Measurements from ENCODE around the gene TRMU.

Gene TRMU

GRCh38 chr22:46371623-46372226 lies 36.2 kb downstream of the TRMU start:
- no peak for DNase-seq

DNA sequence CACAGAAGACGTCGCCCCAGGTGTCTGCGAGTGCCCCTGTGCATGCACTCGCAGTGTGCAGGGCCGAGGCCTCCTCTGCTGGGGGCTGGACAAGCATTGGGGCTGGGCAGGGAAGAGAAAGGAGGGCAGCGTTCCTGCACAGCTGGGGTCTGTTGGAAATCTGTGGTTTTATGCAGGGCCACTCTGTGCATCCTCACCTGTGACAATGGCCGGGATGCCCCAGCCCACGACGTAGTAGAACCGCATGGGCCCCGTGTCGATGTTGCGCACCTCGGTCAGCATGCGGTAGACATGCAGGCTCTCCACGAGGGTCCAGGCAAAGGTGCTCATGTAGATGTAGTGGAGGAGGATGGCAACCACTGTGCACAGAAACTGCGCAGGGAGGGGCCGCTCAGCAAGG lies 37.2 kb downstream of the TRMU start:
- no peak for DNase-seq

- DNase-seq = no peak
Measured at GRCh38 chr22:46373159-46373558, 37.6 kb downstream of the TRMU start.

DNA sequence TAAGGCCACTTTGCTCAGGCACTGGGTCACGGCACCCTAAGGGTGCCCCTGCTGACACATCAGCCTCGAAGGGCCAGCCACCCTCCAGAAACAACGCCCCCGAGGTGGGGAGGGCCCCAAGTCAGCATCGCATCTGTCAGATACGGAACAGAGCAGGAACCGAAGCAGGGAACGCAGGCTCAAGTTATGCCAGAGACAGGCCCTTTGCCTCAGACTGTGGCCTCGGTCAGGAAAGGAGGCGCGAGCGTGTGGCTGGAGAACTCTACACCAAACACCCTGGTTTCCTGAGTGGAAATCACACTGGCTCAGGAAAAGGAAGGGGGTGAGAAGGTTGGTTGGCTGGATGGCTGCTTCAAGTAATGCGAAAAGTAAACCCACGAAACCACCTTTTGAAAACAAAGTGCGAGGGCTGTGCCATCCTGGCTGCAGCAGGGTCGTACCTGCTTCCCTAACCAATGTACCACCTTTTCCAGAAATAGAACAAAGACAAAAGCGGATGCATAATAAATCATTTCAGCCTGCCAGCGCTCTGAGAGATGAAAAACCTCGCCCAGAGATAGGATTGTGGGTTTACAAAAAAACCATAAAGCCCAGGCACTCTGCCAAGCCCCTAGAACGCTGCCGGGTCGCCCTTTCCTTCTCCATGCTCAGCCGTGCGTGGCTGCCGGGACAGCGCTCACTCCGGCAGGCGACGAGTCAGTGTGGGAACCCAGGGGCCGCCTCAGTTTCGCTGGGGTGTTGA lies 38.6 kb downstream of the TRMU start:
- DNase-seq = peak; percentile 35

DNA sequence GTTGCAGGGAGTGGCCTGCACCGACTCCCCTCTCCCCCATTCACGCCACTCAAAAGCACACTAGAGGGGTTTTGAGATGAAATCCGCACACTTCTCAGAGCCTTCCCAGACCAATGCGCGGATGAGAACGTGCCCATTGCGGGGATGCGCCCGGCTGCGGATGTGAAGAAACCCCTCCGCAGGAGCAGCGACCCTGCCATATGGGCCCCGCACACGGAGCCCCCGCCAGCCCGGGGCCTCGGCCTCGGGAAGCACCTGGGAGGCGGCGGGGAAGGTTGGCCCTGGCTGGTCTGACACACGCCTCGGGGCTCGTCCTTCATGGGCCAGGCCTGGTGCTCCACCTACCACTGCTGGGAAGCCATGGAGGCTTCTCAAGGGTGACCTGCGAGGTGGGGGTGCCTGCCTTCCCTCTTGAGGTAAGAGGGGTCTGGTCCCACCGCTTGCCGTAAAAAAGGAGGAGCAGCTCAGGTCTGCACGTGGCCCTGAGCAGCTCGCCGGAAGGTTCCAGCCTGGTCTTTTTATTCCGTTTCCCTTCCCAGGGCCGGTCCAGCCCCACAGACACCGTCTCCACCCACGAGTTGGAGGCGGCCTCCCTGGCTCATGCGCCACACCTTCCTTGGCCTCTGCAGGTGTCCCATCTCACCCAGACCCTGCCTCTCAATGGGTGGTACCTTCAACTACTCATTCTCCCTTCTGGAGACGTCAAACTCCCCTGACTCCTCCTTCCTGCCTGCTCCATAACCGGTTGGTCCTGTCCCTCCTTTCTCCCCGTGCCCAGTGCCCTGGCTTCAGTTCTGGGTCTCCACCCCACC lies 39.4 kb downstream of the TRMU start:
- no peak for DNase-seq

GRCh38 chr22:46376111-46376510 lies 40.6 kb downstream of the TRMU start:
- no peak for DNase-seq

DNA sequence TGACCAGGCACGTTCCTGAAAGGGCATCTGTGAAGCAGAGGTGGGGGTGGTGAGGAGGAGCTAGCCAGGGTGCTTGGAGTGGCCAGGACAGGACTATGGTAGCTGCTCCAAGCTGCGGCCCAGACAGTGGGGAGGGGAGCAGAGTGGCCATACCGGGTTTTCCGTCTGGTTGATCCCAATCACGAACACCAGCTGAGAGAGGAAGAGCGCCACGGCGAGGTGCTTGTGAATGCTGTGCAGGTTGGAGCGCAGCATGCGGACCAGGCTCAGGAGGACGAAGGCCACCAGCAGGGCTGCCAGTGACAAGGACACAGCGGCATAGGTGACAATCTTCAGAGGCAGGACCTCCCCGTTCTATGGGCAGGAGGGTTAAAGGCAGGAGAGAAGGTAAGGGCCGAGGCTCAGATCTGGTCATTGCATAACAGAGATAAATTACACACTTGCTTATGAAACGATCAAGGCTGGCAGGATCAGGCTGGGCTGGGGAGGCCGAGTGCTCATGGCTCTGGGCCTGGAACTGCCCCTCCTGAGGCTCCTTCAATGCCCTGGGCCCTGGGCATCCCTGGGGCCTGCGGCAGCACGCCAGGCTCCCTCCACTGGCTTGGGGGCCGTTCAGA lies 41.5 kb downstream of the TRMU start:
- no peak for DNase-seq

DNA sequence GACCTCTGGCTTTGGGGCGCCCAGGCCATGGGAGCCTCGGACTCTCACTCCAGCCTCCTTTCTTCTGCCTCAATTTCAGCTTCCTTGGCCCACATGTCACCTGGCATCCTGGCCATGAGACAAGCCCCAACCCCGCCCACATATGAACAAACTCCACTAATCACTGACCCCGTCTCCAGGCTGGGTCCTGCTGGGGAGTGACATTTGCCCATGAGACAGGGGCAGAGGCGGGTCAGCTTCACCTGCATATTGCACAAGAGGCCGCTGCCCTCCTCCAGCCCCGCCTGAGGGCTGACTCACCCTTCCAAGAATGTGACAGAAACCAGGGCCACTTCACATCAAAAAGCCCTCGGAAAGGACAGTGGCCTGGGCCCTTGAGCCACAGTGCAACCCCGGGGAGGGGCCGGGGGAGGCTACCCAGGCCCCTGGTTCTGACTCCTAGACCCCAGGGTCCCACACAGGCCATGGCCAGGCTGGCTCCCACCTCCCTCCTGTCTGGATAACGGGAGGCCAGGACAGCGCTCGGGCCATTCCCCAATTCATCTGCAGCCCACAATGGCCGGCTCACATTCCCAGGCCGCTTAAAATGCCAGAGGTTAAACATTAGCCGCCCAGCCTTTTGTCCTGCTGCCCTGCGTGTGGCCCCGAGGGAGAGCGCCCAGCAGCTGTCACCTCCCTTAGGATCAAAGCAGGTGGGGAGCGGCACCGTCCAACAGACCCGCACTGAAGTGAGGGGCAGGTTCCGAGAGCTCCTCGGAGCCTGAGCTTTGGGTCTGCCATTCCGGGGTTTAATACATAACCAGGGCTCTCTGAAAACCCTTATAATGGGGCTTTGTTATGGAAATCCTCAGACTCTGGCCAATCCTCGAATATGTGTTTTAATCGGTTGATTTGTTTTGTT lies 42.3 kb downstream of the TRMU start:
- peak; percentile 64 for DNase-seq

DNA sequence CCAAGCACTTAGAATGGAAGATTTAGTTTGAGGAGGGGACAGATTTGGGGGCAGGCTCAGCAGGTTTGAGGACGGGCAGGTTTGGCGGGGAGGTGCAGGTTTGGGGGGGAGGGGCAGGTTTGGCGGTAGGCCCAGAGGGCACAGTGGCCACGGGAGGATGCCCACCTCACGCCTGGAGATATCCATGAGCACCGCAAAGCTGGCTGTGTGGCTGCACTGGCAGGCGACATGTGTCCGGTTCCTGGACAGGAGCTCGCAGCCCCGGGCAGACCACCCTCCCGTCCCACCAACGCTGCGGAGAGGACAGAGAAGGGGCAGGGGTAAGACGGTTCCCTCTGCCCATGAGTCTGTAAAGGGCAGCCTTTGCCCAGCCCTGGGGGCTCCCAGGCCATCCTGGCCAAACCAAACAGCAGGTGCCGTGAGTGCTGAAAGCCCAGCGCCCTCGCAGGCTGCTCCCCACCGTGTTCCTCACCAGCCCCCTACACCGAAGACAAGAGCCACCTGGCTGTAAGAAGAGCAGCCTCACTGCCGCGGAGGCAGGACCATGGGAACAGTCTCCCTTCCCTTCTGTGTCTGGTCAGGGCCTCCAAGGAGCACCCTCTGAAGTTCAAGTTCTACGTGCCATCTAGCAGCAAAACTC lies 43.0 kb downstream of the TRMU start:
- DNase-seq = no peak

DNA sequence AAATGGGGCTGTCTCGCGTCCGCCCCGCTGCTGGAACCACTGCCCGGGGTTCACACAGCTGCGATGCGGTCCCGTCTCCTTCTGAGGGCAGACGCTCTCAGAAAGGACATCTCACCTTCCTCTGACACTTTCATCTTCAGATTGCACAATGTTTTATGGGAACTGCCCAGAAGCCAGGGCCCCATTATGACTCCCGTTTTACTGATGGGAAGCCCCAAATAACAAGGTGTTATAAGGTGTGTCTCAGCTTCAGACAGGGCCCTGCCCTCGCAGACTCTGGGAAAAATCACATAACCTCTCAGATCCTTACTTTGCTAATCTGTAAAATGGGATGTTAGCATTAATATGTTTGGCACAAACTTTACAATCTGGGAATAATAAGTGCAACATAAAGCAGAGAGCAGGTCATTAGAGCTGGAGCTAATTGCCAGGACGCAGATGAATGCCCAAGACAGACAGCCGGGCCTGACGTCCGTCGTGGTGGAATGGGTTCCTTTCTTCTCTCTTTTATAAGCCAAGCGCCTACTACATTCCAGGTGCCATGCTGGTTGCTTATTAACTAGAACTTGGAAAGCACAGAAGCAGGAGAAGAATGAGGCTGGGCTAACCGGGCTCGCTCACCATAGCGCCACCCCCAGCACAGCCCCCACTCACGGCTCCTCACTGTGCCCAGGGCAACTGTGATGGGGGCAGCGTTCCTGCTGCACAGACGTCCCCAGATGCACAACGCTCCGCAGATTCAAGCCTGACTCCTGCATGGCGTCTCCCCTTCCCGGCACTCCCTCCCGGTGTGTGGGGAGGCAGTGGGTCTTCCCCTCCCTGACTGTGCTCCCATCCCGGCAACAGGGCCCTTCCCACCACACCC lies 43.8 kb downstream of the TRMU start:
- peak; percentile 23 for DNase-seq

- DNase-seq = no peak
Measured at GRCh38 chr22:46380069-46380468, 44.6 kb downstream of the TRMU start.

GRCh38 chr22:46380581-46380980 lies 45.1 kb downstream of the TRMU start:
- no peak for DNase-seq

GRCh38 chr22:46381142-46381541 lies 45.6 kb downstream of the TRMU start:
- DNase-seq = no peak

DNA sequence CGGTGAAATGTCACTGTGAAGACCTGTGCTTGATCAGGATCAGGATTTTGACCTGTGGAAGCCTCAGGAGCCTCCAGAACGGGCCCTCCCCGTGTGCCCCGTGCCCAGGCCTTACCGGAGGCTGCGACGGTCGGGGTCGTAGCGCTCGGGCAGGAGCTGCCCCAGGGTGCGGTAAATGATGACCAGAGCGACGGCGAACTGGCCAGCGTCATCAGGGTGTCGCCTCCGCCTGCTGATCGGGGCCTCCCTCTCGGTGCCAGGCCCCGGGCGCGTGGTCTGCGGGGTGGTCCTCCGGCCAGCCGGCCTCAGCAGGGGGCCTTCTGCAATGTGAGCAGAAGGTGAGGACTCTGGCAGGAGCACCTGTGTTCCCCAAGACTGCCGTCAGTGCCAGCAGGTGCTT lies 46.2 kb downstream of the TRMU start:
- DNase-seq = no peak

DNA sequence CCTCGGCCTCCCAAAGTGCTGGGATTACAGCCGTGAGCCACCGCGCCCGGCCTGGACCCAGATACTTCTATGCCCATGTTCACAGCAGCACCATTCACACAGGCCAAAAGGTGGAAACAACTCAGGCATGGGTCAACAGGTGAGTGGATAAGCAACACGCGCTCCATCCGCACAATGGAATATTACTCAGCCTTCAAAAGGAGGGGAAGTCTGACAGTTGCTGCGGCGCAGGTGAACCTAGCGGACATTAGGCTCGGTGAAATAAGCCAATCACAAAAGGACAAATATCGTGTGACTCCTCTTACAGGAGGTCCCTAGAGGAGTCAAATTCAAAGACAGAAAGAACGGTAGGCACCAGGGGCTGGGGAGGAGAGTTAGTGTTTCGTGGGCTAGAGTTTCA lies 47.0 kb downstream of the TRMU start:
- no peak for DNase-seq

DNA sequence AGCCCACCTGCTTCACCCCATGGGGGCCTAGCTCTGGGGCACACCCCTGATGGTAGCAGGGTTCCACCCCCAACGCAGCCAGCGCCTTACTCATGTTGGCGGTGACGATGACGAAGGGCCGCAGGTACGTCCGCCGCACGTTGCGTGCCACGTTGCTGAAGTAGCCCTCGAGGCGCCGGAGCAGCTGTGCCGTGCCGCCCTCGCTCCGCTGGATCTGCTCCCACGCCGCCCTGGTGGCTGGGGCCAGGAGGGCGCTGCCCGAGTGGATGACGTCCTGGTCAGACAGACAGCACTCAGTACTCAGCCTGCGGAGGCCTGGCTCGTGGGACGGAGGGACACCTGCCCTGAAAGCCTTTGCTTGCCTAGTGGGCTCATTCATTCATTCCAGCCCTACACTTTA lies 50.8 kb downstream of the TRMU start:
- DNase-seq = no peak

DNA sequence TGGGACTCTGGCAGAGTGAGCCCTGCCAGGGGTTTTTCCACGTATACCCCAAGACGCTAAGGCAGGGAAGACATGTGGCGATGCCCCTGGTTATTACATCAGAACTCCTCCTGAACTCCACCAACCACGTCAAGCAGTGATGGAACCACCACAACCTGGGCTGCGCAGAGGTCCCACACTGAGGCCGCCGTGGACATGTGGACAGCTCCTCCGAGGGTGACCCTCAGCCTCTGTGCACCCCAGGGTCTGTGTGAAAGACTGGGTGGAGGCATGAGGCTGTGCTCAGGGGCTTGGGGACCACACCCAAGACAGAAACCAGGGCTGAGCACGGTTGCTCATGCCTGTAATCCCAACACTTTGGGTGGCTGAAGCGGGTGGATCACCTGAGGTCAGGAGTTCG lies 52.2 kb downstream of the TRMU start:
- no peak for DNase-seq

GRCh38 chr22:46388647-46389046 lies 53.1 kb downstream of the TRMU start:
- DNase-seq = no peak

DNA sequence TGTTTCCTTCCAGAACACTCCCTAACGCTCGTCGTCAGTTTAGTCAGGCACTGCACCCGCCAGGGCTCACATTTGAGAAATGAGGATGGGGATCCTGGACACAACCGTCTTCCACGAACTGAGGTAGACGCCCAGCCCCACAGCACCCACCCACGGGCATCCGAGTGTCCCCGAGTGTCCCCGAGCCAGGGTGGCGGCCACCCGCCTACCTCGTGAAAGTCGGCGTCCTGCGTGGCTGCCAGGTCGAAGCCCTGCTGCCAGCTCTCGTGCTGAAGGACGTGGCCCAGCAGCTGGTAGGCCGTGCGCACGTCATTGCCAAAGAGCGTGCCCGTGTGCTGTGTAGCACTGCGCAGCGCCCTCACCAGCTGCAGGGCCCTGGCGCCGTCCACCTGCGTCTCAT lies 53.6 kb downstream of the TRMU start:
- no peak for DNase-seq

DNA sequence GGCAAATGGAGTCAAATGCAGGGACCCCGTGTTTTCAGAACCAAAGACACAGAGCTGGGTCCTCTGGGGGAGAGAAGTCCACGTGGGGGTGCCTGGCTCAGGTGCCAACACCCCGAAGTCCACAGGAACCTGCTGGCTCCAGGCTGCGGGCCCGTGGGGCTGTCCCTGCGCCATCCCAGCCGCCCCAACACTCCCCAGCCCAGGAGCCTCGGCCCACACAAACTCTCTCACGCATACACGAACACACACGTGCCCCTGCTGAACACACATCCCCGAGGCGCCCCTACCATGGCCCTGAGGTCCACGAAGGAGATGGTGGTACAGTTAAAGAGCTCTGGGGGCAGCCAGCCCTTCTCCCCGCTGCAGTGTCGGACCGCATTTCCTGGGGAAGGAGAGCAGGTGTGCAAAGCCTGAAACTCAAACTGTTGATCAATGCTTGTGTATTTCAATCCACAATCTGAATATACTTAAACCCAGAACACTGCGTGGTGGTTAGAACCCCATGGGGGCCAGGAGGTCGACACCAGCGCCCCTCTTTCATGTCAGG lies 54.7 kb downstream of the TRMU start:
- DNase-seq = no peak
